ENCODE results near the gene BRI3. TPM values are rescaled to one million over a fixed set of nuclear protein-coding genes. Genes with fewer than 3 reads are reported as not detected.

Gene BRI3
- total RNA-seq, 1 experiment from 2014 or later: 102 TPM

- intact Hi-C loops (cut with micrococcal nuclease): no loop called here
- Histone ChIP-seq H3K4me1 (ENCODE audit: control insufficient read depth in 1 of 2, insufficient read depth in 2 of 2, low read length in 2 of 2) (peaks cover 42 to 70% of the 10 kb centered on the region in 2 experiments), H3K4me2 (ENCODE audit: low read length) (peak overlapping the region; percentile 95), H3K27ac (ENCODE audit: low read depth, low read length) (peak overlapping the region; percentile 68), H4K20me1 (ENCODE audit: insufficient read depth) (peaks cover 3% of the 10 kb centered on the region; the same call in 1 of the 2 replicates), H3K79me2 (ENCODE audit: insufficient read depth, low read length) (peaks cover 89% of the 10 kb centered on the region), H2AFZ (ENCODE audit: low read depth, low read length, poor library complexity, severe bottlenecking) (no peak overlapping the region), H3K9ac (ENCODE audit: low read length) (peak overlapping the region; percentile 95), H3K9me2 (ENCODE audit: insufficient read depth) (no peaks in the 10 kb centered on the region), H3K9me3 (ENCODE audit: control insufficient read depth in 1 of 2, insufficient read depth in 1 of 2, low read depth in 1 of 2, low read length in 2 of 2) (no peaks in the 10 kb centered on the region), H3K4me3 (replicated peaks in 1 of 2; ENCODE audit: low read depth in 1 of 2, low read length in 2 of 2) (peak overlapping the region; percentile 15 to 41; a peak in 2 of 4 replicates), H3K27me3 (ENCODE audit: insufficient read depth, low read length) (no peaks in the 10 kb centered on the region), H3K36me3 (ENCODE audit: control insufficient read depth in 1 of 2, insufficient read depth in 2 of 2, low read length in 2 of 2) (peaks cover 0 to 5% of the 10 kb centered on the region in 2 experiments; a peak in 1 of 4 replicates)
- ChIA-PET CTCF (no interaction called here), POLR2A (no interaction called here), RAD21 (ENCODE audit: low non-redundant PET in 1 of 2, low total read pairs in 2 of 2, uncharacterized antibody in 2 of 2, unreplicated experiment in 2 of 2) (no interaction called here)
- BruUV-seq (replicated peaks): no TSS peak
- DNase-seq (ENCODE audit: low read depth, low spot score): peak; percentile 68
- peak; percentile 51 for TF ChIP-seq YY1 (IDR thresholded peaks at IDR 0.05; ENCODE audit: extremely low read depth, insufficient replicate concordance, low read depth, low read length)
- no peak for TF ChIP-seq ATF3 (IDR thresholded peaks at IDR 0.05)
- TF ChIP-seq POLR2AphosphoS5 (IDR thresholded peaks at IDR 0.05; ENCODE audit: low read depth, low read length): peak; percentile 38
- TF ChIP-seq POLR2A (IDR thresholded peaks at IDR 0.05; ENCODE audit: borderline replicate concordance, extremely low read depth, insufficient read depth, insufficient read length): no peak
- peak; percentile 20 for ATAC-seq
Measured at GRCh38 chr7:98286093-98286539, 4.6 kb downstream of the BRI3 start.

- ChIA-PET POLR2A (no interaction called here), CTCF (no interaction called here), RAD21 (ENCODE audit: low non-redundant PET in 1 of 2, low total read pairs in 2 of 2, uncharacterized antibody in 2 of 2, unreplicated experiment in 2 of 2) (no interaction called here)
- intact Hi-C loops (cut with micrococcal nuclease): no loop called here
- Histone ChIP-seq H3K27me3 (ENCODE audit: insufficient read depth, low read length) (no peaks in the 10 kb centered on the region), H3K36me3 (ENCODE audit: control insufficient read depth in 1 of 2, insufficient read depth in 2 of 2, low read length in 2 of 2) (peaks cover 0 to 6% of the 10 kb centered on the region in 2 experiments; a peak in 2 of 4 replicates), H3K9me3 (ENCODE audit: control insufficient read depth in 1 of 2, insufficient read depth in 1 of 2, low read depth in 1 of 2, low read length in 2 of 2) (no peaks in the 10 kb centered on the region), H2AFZ (ENCODE audit: low read depth, low read length, poor library complexity, severe bottlenecking) (no peak overlapping the region), H3K4me1 (ENCODE audit: control insufficient read depth in 1 of 2, insufficient read depth in 2 of 2, low read length in 2 of 2) (peaks cover 42 to 70% of the 10 kb centered on the region in 2 experiments), H4K20me1 (ENCODE audit: insufficient read depth) (peaks cover 3% of the 10 kb centered on the region; the same call in 1 of the 2 replicates), H3K27ac (ENCODE audit: low read depth, low read length) (peak overlapping the region; percentile 68), H3K9ac (ENCODE audit: low read length) (peak overlapping the region; percentile 95), H3K79me2 (ENCODE audit: insufficient read depth, low read length) (peaks cover 96% of the 10 kb centered on the region), H3K9me2 (ENCODE audit: insufficient read depth) (no peaks in the 10 kb centered on the region), H3K4me2 (ENCODE audit: low read length) (peak overlapping the region; percentile 95), H3K4me3 (replicated peaks in 1 of 2; ENCODE audit: low read depth in 1 of 2, low read length in 2 of 2) (peak overlapping the region in 1 of 2 experiments; percentile 41; a peak in 1 of 4 replicates)
- no TSS peak for BruUV-seq (replicated peaks)
- no peak for ATAC-seq
- no peak for DNase-seq (ENCODE audit: low read depth, low spot score)
- TF ChIP-seq CEBPB (IDR thresholded peaks at IDR 0.05; ENCODE audit: low read depth) (no peak), ELF1 (IDR thresholded peaks at IDR 0.05; ENCODE audit: borderline replicate concordance, low read depth) (no peak)
Measured at GRCh38 chr7:98286701-98287485, 5.4 kb downstream of the BRI3 start.

Data from HCT116 (cell line).